Panc1 (cell line): ENCODE data around the gene POU2F1. TPM values are rescaled to one million over a fixed set of nuclear protein-coding genes. Genes with fewer than 3 reads are reported as not detected.

Experiments used
- ATAC-seq: fragments of 200-7000 bp; cut with Tn5 transposase; 2 replicates; pipeline ENCODE4 v1.9.1; 2020; ENCODE audit warnings: mild to moderate bottlenecking, moderate library complexity
- BruUV-seq: library from RNA; stranded (reverse); fragments of 400-500 nt; replicated peaks from 2 replicates; lab custom pipeline; 2021; lab: Mats Ljungman, UMichigan
- CTCF ChIA-PET: fragments of 300-600 bp; sonication (Branson Sonifier 250); formaldehyde crosslinking; loops from one replicate; lab custom pipeline; 2022; ENCODE audit warnings: antibody characterized with exemption; lab: Charles Lee
- POLR2A ChIA-PET: fragments of 300-600 bp; sonication (Branson Sonifier 250); formaldehyde crosslinking; loops from one replicate; lab custom pipeline; 2022; ENCODE audit warnings: antibody characterized with exemption; lab: Charles Lee
- DNase-seq: peaks from one replicate; pipeline ENCODE4 v3.0.0-alpha.2; 2010; ENCODE audit warnings: low read depth, low spot score
- H3K27ac ChIP-seq: 2 replicates; pipeline ENCODE4 v1.5.1; 2011; ENCODE audit warnings: mild to moderate bottlenecking, low read length, inconsistent platforms
- H3K27me3 ChIP-seq: fragments of 200-500 bp; sonication (Bioruptor generic); 2 replicates; pipeline ENCODE4 v1.6.0; 2014; ENCODE audit warnings: low read length, inconsistent platforms; ENCODE audit not compliant: control insufficient read depth, insufficient read depth
- H3K36me3 ChIP-seq: fragments of 200-500 bp; sonication (Bioruptor generic); 2 replicates; pipeline ENCODE4 v1.5.1; 2014; ENCODE audit warnings: inconsistent platforms, mild to moderate bottlenecking, low read length, moderate library complexity; ENCODE audit not compliant: control insufficient read depth, insufficient read depth
- H3K4me1 ChIP-seq: 2 replicates; pipeline ENCODE4 v1.5.1; 2011; ENCODE audit warnings: inconsistent platforms, mild to moderate bottlenecking, low read length, moderate library complexity; ENCODE audit not compliant: control insufficient read depth, insufficient read depth
- H3K4me3 ChIP-seq, 2 experiments: 2 replicates each; pipeline ENCODE4 v1.5.1; 2011 to 2012; ENCODE audit warnings: low read depth in 2 of 2, low read length in 2 of 2, mild to moderate bottlenecking in 2 of 2, inconsistent platforms in 1 of 2, moderate library complexity in 1 of 2
- H3K9me3 ChIP-seq: fragments of 200-500 bp; sonication (Bioruptor generic); 2 replicates; pipeline ENCODE4 v1.5.1; 2014; ENCODE audit warnings: low read depth, mild to moderate bottlenecking, inconsistent platforms, low read length, moderate library complexity; ENCODE audit not compliant: control insufficient read depth, insufficient read depth
- CTCF ChIP-seq: fragments of 450-650 bp; IDR thresholded peaks from 2 replicates; pipeline ENCODE4 v1.5.1; 2017; ENCODE audit warnings: mild to moderate bottlenecking
- POLR2AphosphoS5 ChIP-seq: IDR thresholded peaks from 2 replicates; pipeline ENCODE4 v1.6.1; 2012; ENCODE audit warnings: mild to moderate bottlenecking, low read depth, low read length, moderate library complexity
- REST ChIP-seq, 2 experiments: IDR thresholded peaks; 2 replicates each; pipeline ENCODE4 v1.6.1; 2011 to 2012; ENCODE audit warnings: low read depth in 2 of 2, control low read depth in 1 of 2, low read length in 1 of 2, mild to moderate bottlenecking in 1 of 2, moderate library complexity in 1 of 2; ENCODE audit not compliant: insufficient read depth in 1 of 2
- SIN3A ChIP-seq: IDR thresholded peaks from 2 replicates; pipeline ENCODE4 v1.6.1; 2012; ENCODE audit warnings: low read depth, mild to moderate bottlenecking, low read length, moderate library complexity, borderline replicate concordance; ENCODE audit not compliant: insufficient read depth
- TCF7L2 ChIP-seq: IDR thresholded peaks from 2 replicates; pipeline ENCODE4 v1.6.1; 2011; ENCODE audit warnings: mild to moderate bottlenecking, low read depth, low read length, inconsistent platforms
- in situ Hi-C: cut with HindIII; loops from 2 replicates; pipeline ENCODE4 v1.10.0; 2016; ENCODE audit warnings: low sequenced_read_pairs, low pct_unique_long_range_greater_than_20kb
- intact Hi-C: fragments of 100-400 bp; cut with micrococcal nuclease; formaldehyde crosslinking; loops from one replicate; pipeline ENCODE4 v1.10.0; 2022; ENCODE audit not compliant: unreplicated experiment
- total RNA-seq: library from RNA; stranded (reverse); gene quantifications from one replicate; pipeline ENCODE4 v1.2.1, GENCODE V29; 2021; ENCODE audit not compliant: unreplicated experiment

POU2F1 gene
- total RNA-seq, 1 experiment from 2014 or later = 17.1 TPM

DNA sequence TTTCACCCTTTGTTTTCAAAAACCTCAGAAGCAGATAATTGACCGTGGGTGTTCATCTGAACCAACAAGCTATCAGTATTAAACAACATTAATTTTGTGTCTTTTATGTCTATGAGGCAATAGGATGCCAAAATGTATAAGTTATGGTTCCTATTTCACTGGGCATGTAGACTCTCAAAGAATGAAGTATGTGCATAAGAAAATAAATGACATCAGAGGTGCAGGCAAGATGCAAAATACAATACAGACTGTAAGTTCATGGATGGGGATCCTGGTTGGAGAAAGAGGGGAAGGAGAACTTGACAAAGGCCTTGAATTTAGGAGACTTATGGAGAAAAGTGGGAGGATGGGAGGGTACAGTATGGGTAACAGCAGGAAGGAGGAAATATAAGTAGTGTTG lies 23.4 kb upstream of the POU2F1 start:
- DNase-seq (no peak), ATAC-seq (no peak)
- Histone ChIP-seq H3K4me3 (no peak overlapping the region), H3K27me3 (no peaks in the 10 kb centered on the region), H3K36me3 (no peaks in the 10 kb centered on the region), H3K27ac (no peak overlapping the region), H3K4me1 (no peaks in the 10 kb centered on the region), H3K9me3 (no peaks in the 10 kb centered on the region)
- in situ Hi-C loops = no loop called here
- TF ChIP-seq REST (IDR thresholded peaks at IDR 0.05; ENCODE audit: insufficient read depth in 1 of 2, low read depth in 2 of 2, low read length in 1 of 2) (no peak), TCF7L2 (no peak), POLR2AphosphoS5 (no peak), CTCF (no peak), SIN3A (no peak)
- CTCF ChIA-PET = no interaction called here
- BruUV-seq = no TSS peak
- POLR2A ChIA-PET = no interaction called here
- intact Hi-C loops = no loop called here

- CTCF ChIA-PET = no interaction called here
- BruUV-seq = no TSS peak
- in situ Hi-C loops = no loop called here
Observed at GRCh38 chr1:167197692-167198091, 23.0 kb upstream of the POU2F1 start.

More at GRCh38 chr1:167197692-167198091, 23.0 kb upstream of the POU2F1 start:
- POLR2A ChIA-PET = no interaction called here
- no peaks in the 10 kb centered on the region for H3K27me3 ChIP-seq
- ATAC-seq (no peak), DNase-seq (no peak)
- intact Hi-C loops = no loop called here
- H3K27ac ChIP-seq = no peak overlapping the region
- no peaks in the 10 kb centered on the region for H3K9me3 ChIP-seq
- no peaks in the 10 kb centered on the region for H3K4me1 ChIP-seq
- no peaks in the 10 kb centered on the region for H3K36me3 ChIP-seq
- no peak overlapping the region for H3K4me3 ChIP-seq
- TF ChIP-seq POLR2AphosphoS5 = no peak
- no peak for TF ChIP-seq SIN3A
- TF ChIP-seq CTCF = no peak
- TF ChIP-seq TCF7L2 = no peak
- no peak for TF ChIP-seq REST (IDR thresholded peaks at IDR 0.05; ENCODE audit: insufficient read depth in 1 of 2, low read depth in 2 of 2, low read length in 1 of 2)
